CD4-positive, alpha-beta T cell treated with Interleukin-6 for 4 hours (primary cell): ENCODE measurements around the gene B3GALNT2.

Experiments
- DNase-seq: peaks from one replicate; pipeline ENCODE4 v3.0.0-alpha.2; 2020; ENCODE audit warnings: mixed read lengths

Gene B3GALNT2

GRCh38 chr1:235408503-235408960 is 95.7 kb downstream of the B3GALNT2 start:
- no peak for DNase-seq

- DNase-seq, result no peak
Measured at GRCh38 chr1:235407419-235407818, 96.8 kb downstream of the B3GALNT2 start.

- no peak for DNase-seq
Measured at GRCh38 chr1:235404190-235404589, 100.1 kb downstream of the B3GALNT2 start.

DNA sequence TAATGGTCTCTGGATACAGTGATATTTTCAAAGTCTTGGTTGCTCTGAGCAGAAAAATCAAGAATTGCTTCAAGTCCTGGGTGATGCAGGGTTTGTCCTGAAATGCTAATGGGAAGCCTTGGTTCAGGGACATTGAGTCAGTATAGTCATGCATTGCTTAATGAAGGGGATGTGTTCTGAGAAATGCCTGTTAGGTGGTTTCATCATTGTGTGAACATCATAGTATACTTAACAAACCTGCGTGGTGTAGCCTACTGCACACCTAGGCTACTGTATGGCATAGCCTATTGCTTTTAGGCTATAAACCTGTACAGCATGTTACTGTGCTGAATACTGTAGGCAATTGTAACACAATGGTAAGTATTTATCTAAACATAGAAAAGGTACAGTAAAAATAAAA is 100.7 kb downstream of the B3GALNT2 start:
- no peak for DNase-seq

DNA sequence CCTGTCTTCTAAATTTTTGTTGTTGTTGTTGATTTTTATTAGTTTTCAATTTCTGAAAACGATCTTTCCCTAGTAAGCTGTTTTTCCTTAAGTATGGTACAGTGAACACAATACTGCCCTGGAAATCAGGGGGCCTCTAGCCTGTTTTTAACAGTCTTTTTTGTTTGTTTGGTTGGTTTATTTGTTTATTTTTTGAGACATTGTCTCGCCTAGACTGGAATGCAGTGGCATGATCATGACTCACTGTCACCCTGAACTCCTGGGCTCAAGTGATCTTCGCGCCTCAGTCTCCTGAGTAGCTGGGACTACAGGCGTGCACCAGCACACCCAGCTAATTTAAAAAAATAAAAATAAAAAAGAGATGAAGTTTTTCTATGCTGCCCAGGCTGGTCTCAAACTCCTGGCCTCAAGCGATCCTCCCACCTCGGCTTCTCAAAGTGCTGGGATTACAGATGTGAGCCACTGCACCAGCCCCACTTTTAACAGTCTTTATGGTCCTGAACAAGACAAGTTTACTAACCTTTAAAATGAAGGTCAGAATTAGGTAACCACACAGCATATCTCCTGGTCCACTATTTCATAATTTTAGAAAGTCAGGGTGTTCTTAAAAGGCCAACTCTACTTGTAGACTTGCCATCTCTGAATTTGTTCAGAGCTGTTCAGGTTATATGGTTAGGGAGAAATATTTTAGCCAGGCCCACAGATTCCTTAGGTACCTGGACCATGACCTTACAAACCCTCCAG is 101.6 kb downstream of the B3GALNT2 start:
- no peak for DNase-seq

- DNase-seq, result no peak
Measured at GRCh38 chr1:235401251-235401650, 103.0 kb downstream of the B3GALNT2 start.
